Astrocyte (in vitro differentiated cells and primary cell): Measurements from ENCODE around the gene OOSP3. TPM values are rescaled to one million over a fixed set of nuclear protein-coding genes. Genes with fewer than 3 reads are reported as not detected.

Experiments used
- DNase-seq: peaks from one replicate; pipeline ENCODE4 v3.0.0-alpha.2; 2010; ENCODE audit warnings: low read depth
- FAIRE-seq: peaks from 2 replicates; lab custom pipeline; 2011; peaks lifted over from hg19 to GRCh38; lab: Jason Lieb, UNC
- H2AFZ ChIP-seq: 2 replicates; pipeline ENCODE4 v1.6.0; 2012; ENCODE audit warnings: low read depth, low read length, inconsistent platforms
- H3K27ac ChIP-seq: 2 replicates; pipeline ENCODE4 v1.5.1; 2011; ENCODE audit warnings: low read depth, low read length, inconsistent platforms
- H3K27me3 ChIP-seq: 2 replicates; pipeline ENCODE4 v1.6.0; 2011; ENCODE audit warnings: low read length, inconsistent platforms; ENCODE audit not compliant: insufficient read depth
- H3K36me3 ChIP-seq: 2 replicates; pipeline ENCODE4 v1.5.1; 2011; ENCODE audit warnings: low read length, inconsistent platforms; ENCODE audit not compliant: insufficient read depth
- H3K4me1 ChIP-seq: 2 replicates; pipeline ENCODE4 v1.5.1; 2011; ENCODE audit warnings: low read length, inconsistent platforms; ENCODE audit not compliant: insufficient read depth
- H3K4me2 ChIP-seq: 2 replicates; pipeline ENCODE4 v1.6.0; 2012; ENCODE audit warnings: low read length, inconsistent platforms
- H3K4me3 ChIP-seq: 2 replicates; pipeline ENCODE4 v1.5.1; 2011; ENCODE audit warnings: low read depth, mild to moderate bottlenecking, low read length, inconsistent platforms; ENCODE audit not compliant: insufficient read depth
- H3K79me2 ChIP-seq: 2 replicates; pipeline ENCODE4 v1.6.0; 2012; ENCODE audit warnings: mild to moderate bottlenecking, low read length, inconsistent platforms; ENCODE audit not compliant: insufficient read depth
- H3K9ac ChIP-seq: 2 replicates; pipeline ENCODE4 v1.6.0; 2012; ENCODE audit warnings: mild to moderate bottlenecking, low read length, inconsistent platforms
- H3K9me3 ChIP-seq: 2 replicates; pipeline ENCODE4 v1.5.1; 2012; ENCODE audit warnings: low read depth, mild to moderate bottlenecking, low read length, inconsistent platforms; ENCODE audit not compliant: insufficient read depth
- H4K20me1 ChIP-seq: 2 replicates; pipeline ENCODE4 v1.6.0; 2012; ENCODE audit warnings: low read length, inconsistent platforms; ENCODE audit not compliant: insufficient read depth
- H3K27ac Mint-ChIP-seq: one replicate; pipeline ENCODE4 v1.8.0; 2021; ENCODE audit warnings: mild to moderate bottlenecking, mixed read lengths; ENCODE audit not compliant: unreplicated experiment
- H3K27me3 Mint-ChIP-seq: one replicate; pipeline ENCODE4 v1.8.0; 2021; ENCODE audit warnings: low read depth, mixed read lengths; ENCODE audit not compliant: unreplicated experiment
- H3K36me3 Mint-ChIP-seq: one replicate; pipeline ENCODE4 v1.8.0; 2021; ENCODE audit warnings: low read depth, mixed read lengths; ENCODE audit not compliant: unreplicated experiment
- H3K4me1 Mint-ChIP-seq: one replicate; pipeline ENCODE4 v1.8.0; 2021; ENCODE audit warnings: low read depth, mixed read lengths; ENCODE audit not compliant: unreplicated experiment
- H3K4me3 Mint-ChIP-seq: one replicate; pipeline ENCODE4 v1.8.0; 2021; ENCODE audit warnings: mild to moderate bottlenecking, moderate library complexity, mixed read lengths; ENCODE audit not compliant: unreplicated experiment
- H3K9me3 Mint-ChIP-seq: one replicate; pipeline ENCODE4 v1.8.0; 2021; ENCODE audit warnings: mild to moderate bottlenecking, mixed read lengths; ENCODE audit not compliant: unreplicated experiment
- CTCF ChIP-seq: IDR thresholded peaks from 2 replicates; pipeline ENCODE4 v1.5.1; 2011; ENCODE audit warnings: low read depth, mild to moderate bottlenecking, inconsistent platforms, low read length, moderate library complexity; ENCODE audit not compliant: insufficient read depth
- EZH2 ChIP-seq: IDR thresholded peaks from 2 replicates; pipeline ENCODE4 v1.6.1; 2012; ENCODE audit warnings: mild to moderate bottlenecking, low read length, inconsistent platforms; ENCODE audit not compliant: insufficient read depth
- total RNA-seq: library from RNA; stranded (reverse); gene quantifications from 2 replicates; pipeline ENCODE4 v1.2.1, GENCODE V29; 2021

Gene OOSP3
- total RNA-seq, 1 donor from 2014 or later, result not detected

GRCh38 chr11:59923813-59924212, 45.2 kb downstream of the OOSP3 start:
- H3K4me3 Mint-ChIP-seq, result no peak overlapping the region
- no peaks in the 10 kb centered on the region for H3K4me1 Mint-ChIP-seq
- no peak overlapping the region for H3K27ac Mint-ChIP-seq
- Histone ChIP-seq H2AFZ (no peak overlapping the region), H3K79me2 (no peaks in the 10 kb centered on the region), H4K20me1 (no peaks in the 10 kb centered on the region), H3K4me3 (no peak overlapping the region), H3K9ac (no peak overlapping the region), H3K36me3 (no peaks in the 10 kb centered on the region), H3K4me1 (no peaks in the 10 kb centered on the region), H3K27me3 (no peaks in the 10 kb centered on the region), H3K4me2 (no peak overlapping the region), H3K27ac (no peak overlapping the region), H3K9me3 (peaks cover 11% of the 10 kb centered on the region)
- peaks cover 2% of the 10 kb centered on the region for H3K36me3 Mint-ChIP-seq
- no peak for DNase-seq
- FAIRE-seq, result no peak
- no peaks in the 10 kb centered on the region for H3K27me3 Mint-ChIP-seq
- TF ChIP-seq CTCF, result no peak
- no peak for TF ChIP-seq EZH2
- H3K9me3 Mint-ChIP-seq, result peaks cover 29% of the 10 kb centered on the region

- Mint-ChIP-seq H3K4me1 (no peaks in the 10 kb centered on the region), H3K27ac (no peak overlapping the region), H3K36me3 (no peaks in the 10 kb centered on the region), H3K4me3 (no peak overlapping the region), H3K27me3 (no peaks in the 10 kb centered on the region), H3K9me3 (peaks cover 11% of the 10 kb centered on the region)
- no peak for DNase-seq
- Histone ChIP-seq H3K9ac (no peak overlapping the region), H3K4me3 (no peak overlapping the region), H3K27ac (no peak overlapping the region), H3K36me3 (no peaks in the 10 kb centered on the region), H2AFZ (no peak overlapping the region), H3K4me1 (no peaks in the 10 kb centered on the region), H3K79me2 (no peaks in the 10 kb centered on the region), H4K20me1 (no peaks in the 10 kb centered on the region), H3K27me3 (no peaks in the 10 kb centered on the region), H3K4me2 (no peak overlapping the region), H3K9me3 (no peaks in the 10 kb centered on the region)
- TF ChIP-seq CTCF (no peak), EZH2 (no peak)
- FAIRE-seq, result no peak
Measured at GRCh38 chr11:59931688-59932087, 53.1 kb downstream of the OOSP3 start.

- no peaks in the 10 kb centered on the region for H3K4me1 ChIP-seq
- no peak within 1 kb of the TSS for H3K4me3 Mint-ChIP-seq
- no peaks in the 10 kb centered on the region for H3K79me2 ChIP-seq
- H2AFZ ChIP-seq, result no peak within 1 kb of the TSS
- H3K27me3 ChIP-seq, result no peaks in the 10 kb centered on the region
- no peaks in the 10 kb centered on the region for H3K36me3 Mint-ChIP-seq
- H3K4me2 ChIP-seq, result no peak within 1 kb of the TSS
- no peak for FAIRE-seq
- H3K9me3 ChIP-seq, result no peaks in the 10 kb centered on the region
- H3K27ac Mint-ChIP-seq, result no peak within 1 kb of the TSS
- no peaks in the 10 kb centered on the region for H3K9me3 Mint-ChIP-seq
- H3K9ac ChIP-seq, result no peak within 1 kb of the TSS
- H3K27ac ChIP-seq, result no peak within 1 kb of the TSS
- DNase-seq, result no peak
- no peaks in the 10 kb centered on the region for H3K4me1 Mint-ChIP-seq
- no peak within 1 kb of the TSS for H3K4me3 ChIP-seq
- H3K27me3 Mint-ChIP-seq, result peaks cover 3% of the 10 kb centered on the region
- no peak for TF ChIP-seq EZH2
- no peaks in the 10 kb centered on the region for H4K20me1 ChIP-seq
- no peaks in the 10 kb centered on the region for H3K36me3 ChIP-seq
Measured at GRCh38 chr11:59938132-59938531, 59.5 kb downstream of the OOSP3 start, which contains the start of gene OOSP1. TSS of gene OOSP1 (plus strand) at chr11:59938432. CDS start at chr11:59938455, 23 bp downstream.
